Transverse colon (tissue), 3 donors: ENCODE measurements around the gene HSPA1L.

Experiments
- POLR2A ChIP-seq: fragments of 450-650 bp; IDR thresholded peaks from one replicate; pipeline ENCODE4 v1.6.1; 2016; ENCODE audit warnings: antibody characterized with exemption, mild to moderate bottlenecking, moderate library complexity
- TF ChIP-seq, protein P1 (sequence below), 5 experiments: fragments of 200-600 bp in 3 of 5; fragments of 450-650 bp in 2 of 5; sonication (generic) in 3 of 5; IDR thresholded peaks; 1 replicate in 2 of 5; 2 replicates in 3 of 5; pipeline ENCODE4 v1.5.1; 2016 to 2017; ENCODE audit warnings: antibody characterized with exemption in 5 of 5, inconsistent platforms in 3 of 5, mild to moderate bottlenecking in 2 of 5, moderate library complexity in 1 of 5

DNA sequence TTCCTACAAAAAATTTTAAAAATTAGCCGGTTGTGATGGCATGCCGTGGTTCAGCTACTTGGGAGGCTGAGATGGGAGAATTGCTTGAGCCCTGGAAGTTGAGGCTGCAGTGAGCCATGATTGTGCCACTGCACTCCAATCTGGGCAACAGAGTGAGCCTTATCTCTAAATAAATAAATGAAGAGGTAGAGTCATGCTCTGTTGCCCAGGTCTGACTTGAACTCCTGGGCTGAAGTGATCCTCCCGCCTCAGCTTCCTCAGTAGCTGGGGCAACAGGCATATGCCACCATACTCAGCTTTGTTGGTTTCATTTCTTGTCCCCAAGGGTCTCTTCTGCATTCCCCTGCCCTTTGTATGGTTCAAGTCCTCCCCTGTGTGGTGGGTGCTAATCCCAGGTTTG, 29.4 kb upstream of the HSPA1L start:
- TF ChIP-seq, protein P1, sequence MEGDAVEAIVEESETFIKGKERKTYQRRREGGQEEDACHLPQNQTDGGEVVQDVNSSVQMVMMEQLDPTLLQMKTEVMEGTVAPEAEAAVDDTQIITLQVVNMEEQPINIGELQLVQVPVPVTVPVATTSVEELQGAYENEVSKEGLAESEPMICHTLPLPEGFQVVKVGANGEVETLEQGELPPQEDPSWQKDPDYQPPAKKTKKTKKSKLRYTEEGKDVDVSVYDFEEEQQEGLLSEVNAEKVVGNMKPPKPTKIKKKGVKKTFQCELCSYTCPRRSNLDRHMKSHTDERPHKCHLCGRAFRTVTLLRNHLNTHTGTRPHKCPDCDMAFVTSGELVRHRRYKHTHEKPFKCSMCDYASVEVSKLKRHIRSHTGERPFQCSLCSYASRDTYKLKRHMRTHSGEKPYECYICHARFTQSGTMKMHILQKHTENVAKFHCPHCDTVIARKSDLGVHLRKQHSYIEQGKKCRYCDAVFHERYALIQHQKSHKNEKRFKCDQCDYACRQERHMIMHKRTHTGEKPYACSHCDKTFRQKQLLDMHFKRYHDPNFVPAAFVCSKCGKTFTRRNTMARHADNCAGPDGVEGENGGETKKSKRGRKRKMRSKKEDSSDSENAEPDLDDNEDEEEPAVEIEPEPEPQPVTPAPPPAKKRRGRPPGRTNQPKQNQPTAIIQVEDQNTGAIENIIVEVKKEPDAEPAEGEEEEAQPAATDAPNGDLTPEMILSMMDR (IDR thresholded peaks at IDR 0.05) = no peak
- no peak for TF ChIP-seq POLR2A
